Effector memory CD4-positive, alpha-beta T cell (primary cell): ENCODE data around the gene OR6Y1.
A peak's percentile ranks its signal among the peaks of the same experiment; 100 is the strongest.

Experiments used
- DNase-seq, 3 donors: peaks; one replicate each; pipeline ENCODE4 v3.0.0-alpha.2; 2020
- H3K27ac ChIP-seq: 2 replicates; pipeline ENCODE4 v1.7.0; 2013; ENCODE audit warnings: mild to moderate bottlenecking, low read length, moderate library complexity; ENCODE audit not compliant: insufficient read depth, poor library complexity, severe bottlenecking
- H3K27me3 ChIP-seq: replicated peaks from 2 replicates; pipeline ENCODE4 v1.7.0; 2013; ENCODE audit warnings: mild to moderate bottlenecking, low read length; ENCODE audit not compliant: insufficient read depth, control insufficient read depth, poor library complexity, severe bottlenecking
- H3K36me3 ChIP-seq: 2 replicates; pipeline ENCODE4 v1.7.0; 2013; ENCODE audit warnings: mild to moderate bottlenecking, low read length, moderate library complexity; ENCODE audit not compliant: control insufficient read depth, insufficient read depth
- H3K4me1 ChIP-seq: 2 replicates; pipeline ENCODE4 v1.7.0; 2013; ENCODE audit warnings: low read length, mild to moderate bottlenecking; ENCODE audit not compliant: control insufficient read depth, insufficient read depth, poor library complexity, severe bottlenecking
- H3K4me3 ChIP-seq: 2 replicates; pipeline ENCODE4 v1.7.0; 2013; ENCODE audit warnings: low read length, low read depth, mild to moderate bottlenecking; ENCODE audit not compliant: insufficient read depth, poor library complexity, severe bottlenecking
- H3K9me3 ChIP-seq: 2 replicates; pipeline ENCODE4 v1.7.0; 2013; ENCODE audit warnings: mild to moderate bottlenecking, low read length, moderate library complexity; ENCODE audit not compliant: control insufficient read depth

The OR6Y1 gene

DNA sequence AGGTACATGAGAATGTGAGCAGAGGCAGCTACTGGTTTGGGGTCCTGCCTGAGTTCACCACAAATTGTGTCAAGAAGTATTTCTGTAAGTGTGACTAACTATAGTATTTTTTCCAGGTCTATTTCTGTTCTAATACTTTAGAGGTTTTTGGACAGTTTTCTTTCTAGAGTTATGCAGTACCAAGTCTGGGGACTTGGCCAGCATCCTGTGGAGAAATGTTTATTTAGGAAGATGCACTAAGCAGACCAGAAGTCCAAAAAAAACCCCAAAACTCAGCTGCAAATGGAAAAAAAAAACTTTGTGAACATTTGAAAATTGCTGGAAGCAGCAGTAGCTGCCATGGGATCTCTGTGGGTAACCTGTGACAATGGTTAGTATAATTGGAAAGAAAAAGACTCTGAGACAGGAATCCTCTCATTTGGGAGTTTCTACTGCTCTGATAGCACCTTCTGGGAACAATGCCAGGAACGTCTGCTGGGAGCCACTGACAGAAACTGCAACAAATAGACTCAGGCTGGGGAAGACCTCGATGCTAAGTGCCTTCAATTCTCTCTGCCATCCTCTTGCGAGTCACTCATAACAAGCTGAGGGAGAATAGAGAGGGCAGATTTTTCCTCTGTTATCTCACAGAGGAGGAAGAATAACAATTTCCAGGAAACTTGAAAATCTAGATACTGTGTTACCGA is 44.6 kb downstream of the OR6Y1 start:
- Histone ChIP-seq H3K4me1 (no peaks in the 10 kb centered on the region), H3K36me3 (no peaks in the 10 kb centered on the region), H3K4me3 (no peak overlapping the region), H3K27me3 (no peaks in the 10 kb centered on the region), H3K27ac (no peak overlapping the region), H3K9me3 (no peaks in the 10 kb centered on the region)
- no peak for DNase-seq

DNA sequence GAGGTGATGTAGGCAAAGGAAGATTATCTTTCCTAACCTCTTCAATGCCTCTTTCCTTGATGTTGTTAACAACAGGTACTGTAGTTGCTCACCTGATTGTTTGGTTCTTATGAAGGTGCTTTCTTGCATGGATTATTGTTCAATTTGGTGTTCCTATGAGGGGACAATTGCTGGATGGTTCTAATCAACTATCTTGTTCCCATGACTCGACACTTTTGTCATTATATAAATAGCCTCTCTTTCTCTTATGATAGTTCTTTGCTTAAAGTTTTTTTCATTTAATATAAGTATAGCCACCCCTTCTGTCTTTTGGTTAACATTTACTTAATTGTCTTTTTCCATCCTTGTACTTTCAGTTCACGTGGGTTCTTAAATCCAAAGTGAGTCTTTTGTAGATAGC is 46.7 kb downstream of the OR6Y1 start:
- H3K4me3 ChIP-seq: no peak overlapping the region
- DNase-seq: no peak
- no peaks in the 10 kb centered on the region for H3K9me3 ChIP-seq
- no peaks in the 10 kb centered on the region for H3K36me3 ChIP-seq
- H3K27me3 ChIP-seq: no peaks in the 10 kb centered on the region
- no peaks in the 10 kb centered on the region for H3K4me1 ChIP-seq
- H3K27ac ChIP-seq: no peak overlapping the region

DNA sequence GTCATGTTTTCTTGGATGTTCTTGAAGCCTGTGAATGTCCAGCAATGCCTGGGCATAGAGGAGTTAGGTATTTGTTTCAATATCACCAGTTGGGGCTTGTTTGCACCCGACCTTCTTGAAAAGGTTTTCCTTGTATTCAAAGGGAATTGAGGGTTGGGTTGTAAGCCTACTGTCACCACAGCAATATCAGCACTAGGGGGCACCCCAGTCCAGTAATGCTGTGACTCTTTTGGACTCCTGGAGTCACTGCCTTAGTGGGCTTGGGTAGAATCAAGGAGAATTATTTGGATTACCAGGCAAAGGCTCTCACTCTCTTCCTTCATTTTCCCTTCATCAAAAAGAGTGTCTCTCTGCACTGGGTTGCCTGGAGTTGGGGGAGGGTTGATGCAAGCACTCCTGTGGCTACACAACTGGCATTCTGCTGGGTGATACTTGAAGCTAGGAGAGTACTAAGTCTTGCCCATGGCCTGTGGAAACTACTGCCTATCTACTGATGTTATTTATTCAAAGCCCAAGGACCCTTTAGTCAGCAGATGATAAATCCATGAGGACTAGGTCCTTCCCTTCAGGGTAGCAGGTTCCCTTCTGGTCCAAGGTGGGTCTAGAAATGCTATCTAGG is 47.7 kb downstream of the OR6Y1 start:
- Histone ChIP-seq H3K27ac (no peak overlapping the region), H3K4me3 (no peak overlapping the region), H3K27me3 (no peaks in the 10 kb centered on the region), H3K4me1 (no peaks in the 10 kb centered on the region), H3K36me3 (no peaks in the 10 kb centered on the region), H3K9me3 (no peaks in the 10 kb centered on the region)
- peak in 1 of 3 donors; percentile 26 for DNase-seq

DNA sequence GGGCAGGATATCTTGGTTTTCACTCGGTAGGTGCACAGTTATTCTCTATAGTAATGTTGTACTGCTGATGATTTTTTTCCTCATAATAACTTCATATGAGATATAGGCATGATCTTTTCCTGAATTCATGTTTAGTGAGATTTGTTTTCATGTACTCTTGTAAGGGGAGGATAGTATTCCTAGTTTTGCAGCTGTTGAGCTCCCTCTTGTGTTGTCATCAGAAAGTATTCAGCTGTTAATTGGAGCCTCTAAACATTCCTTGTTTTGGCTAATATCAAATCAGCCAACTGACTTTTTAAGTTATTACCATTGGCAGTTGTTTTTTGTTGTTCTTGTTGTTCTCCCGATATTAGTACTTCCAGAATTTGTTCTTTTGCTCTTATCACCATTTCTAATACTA is 57.8 kb downstream of the OR6Y1 start:
- H3K27me3 ChIP-seq: no peaks in the 10 kb centered on the region
- no peaks in the 10 kb centered on the region for H3K9me3 ChIP-seq
- H3K4me3 ChIP-seq: no peak overlapping the region
- H3K36me3 ChIP-seq: no peaks in the 10 kb centered on the region
- H3K27ac ChIP-seq: no peak overlapping the region
- no peaks in the 10 kb centered on the region for H3K4me1 ChIP-seq
- DNase-seq: no peak

DNA sequence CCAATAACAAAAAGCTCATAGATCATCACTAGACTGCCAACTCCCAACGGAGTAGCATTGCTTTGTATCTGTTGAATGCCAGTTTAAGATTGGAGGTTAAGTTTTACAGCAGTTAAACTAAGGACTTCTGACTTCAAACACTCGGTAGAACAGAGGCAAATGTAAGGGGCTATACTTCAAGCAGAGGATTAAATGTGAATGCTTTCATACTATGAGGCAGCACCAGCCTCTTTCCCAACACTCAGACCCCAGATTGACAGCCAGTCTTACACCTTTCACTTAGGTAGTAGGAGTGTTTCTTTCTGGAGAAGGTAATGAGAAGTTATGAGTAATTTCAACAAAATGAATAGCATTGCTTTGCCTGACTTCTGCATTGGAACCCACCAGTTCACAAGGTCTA is 59.4 kb downstream of the OR6Y1 start:
- Histone ChIP-seq H3K9me3 (no peaks in the 10 kb centered on the region), H3K27ac (no peak overlapping the region), H3K27me3 (no peaks in the 10 kb centered on the region), H3K4me3 (no peak overlapping the region), H3K4me1 (no peaks in the 10 kb centered on the region), H3K36me3 (no peaks in the 10 kb centered on the region)
- no peak for DNase-seq
